Calu3 (cell line): ENCODE results near the gene PILRA. TPM values are rescaled to one million over a fixed set of nuclear protein-coding genes. Genes with fewer than 3 reads are reported as not detected.

ENCODE experiments used
- BruUV-seq: library from RNA; stranded (reverse); fragments of 400-500 nt; replicated peaks from 2 replicates; lab custom pipeline; 2021; lab: Mats Ljungman, UMichigan
- CTCF ChIA-PET: fragments of 300-600 bp; sonication (Branson Sonifier 250); formaldehyde crosslinking; loops from one replicate; lab custom pipeline; 2022; ENCODE audit warnings: antibody characterized with exemption; lab: Charles Lee
- DNase-seq: peaks from one replicate; pipeline ENCODE4 v3.0.0; 2022
- H3K27ac Mint-ChIP-seq: one replicate; pipeline ENCODE4 v1.8.0; 2022; ENCODE audit warnings: mixed read lengths; ENCODE audit not compliant: unreplicated experiment
- H3K27me3 Mint-ChIP-seq: one replicate; pipeline ENCODE4 v1.8.0; 2022; ENCODE audit warnings: mixed read lengths; ENCODE audit not compliant: unreplicated experiment
- H3K36me3 Mint-ChIP-seq: one replicate; pipeline ENCODE4 v1.8.0; 2022; ENCODE audit warnings: mild to moderate bottlenecking, moderate library complexity, mixed read lengths; ENCODE audit not compliant: insufficient read depth, unreplicated experiment
- H3K4me1 Mint-ChIP-seq: one replicate; pipeline ENCODE4 v1.8.0; 2022; ENCODE audit warnings: mild to moderate bottlenecking, low read depth, mixed read lengths; ENCODE audit not compliant: unreplicated experiment
- H3K4me3 Mint-ChIP-seq: one replicate; pipeline ENCODE4 v1.8.0; 2022; ENCODE audit warnings: mild to moderate bottlenecking, low read depth, moderate library complexity, mixed read lengths; ENCODE audit not compliant: unreplicated experiment
- H3K9me3 Mint-ChIP-seq: one replicate; pipeline ENCODE4 v1.8.0; 2022; ENCODE audit warnings: low read depth, mixed read lengths; ENCODE audit not compliant: unreplicated experiment
- CTCF ChIP-seq: fragments of 200-600 bp; IDR thresholded peaks from one replicate; pipeline ENCODE4 v1.8.0; 2022; ENCODE audit warnings: antibody characterized with exemption; ENCODE audit not compliant: unreplicated experiment
- intact Hi-C: fragments of 100-400 bp; cut with micrococcal nuclease; formaldehyde crosslinking; loops from one replicate; pipeline ENCODE4 v1.10.0; 2022; ENCODE audit not compliant: unreplicated experiment
- total RNA-seq: library from RNA; stranded (reverse); gene quantifications from 2 replicates; pipeline ENCODE4 v1.2.3, GENCODE V29; 2022

PILRA gene
- total RNA-seq, 1 experiment from 2014 or later = 3.1 TPM

DNA sequence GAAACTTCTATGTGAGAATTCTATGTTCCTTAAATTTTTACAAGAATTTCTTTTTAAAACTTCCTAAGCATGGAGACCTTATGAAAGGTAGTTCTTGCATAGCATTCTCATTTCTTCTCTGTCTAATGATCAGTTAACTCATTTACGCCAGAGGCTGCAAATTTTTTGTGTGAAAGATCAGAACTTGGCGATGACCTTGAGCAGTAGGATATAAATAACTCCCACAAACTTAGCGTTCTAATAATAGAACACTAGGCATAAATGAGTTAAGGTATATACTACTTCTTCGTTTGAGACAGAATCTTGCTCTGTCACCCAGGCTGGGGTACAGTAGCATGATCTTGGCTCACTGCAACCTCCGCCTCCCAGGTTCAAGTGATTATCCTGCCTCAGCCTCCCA lies 13.7 kb downstream of the PILRA start:
- intact Hi-C loops = no loop called here
- Mint-ChIP-seq H3K27me3 (peaks cover 40% of the 10 kb centered on the region), H3K4me1 (no peaks in the 10 kb centered on the region), H3K9me3 (no peaks in the 10 kb centered on the region), H3K36me3 (peaks cover 5% of the 10 kb centered on the region), H3K27ac (no peak overlapping the region), H3K4me3 (no peak overlapping the region)
- no peak for DNase-seq
- BruUV-seq = no TSS peak
- CTCF ChIA-PET = no interaction called here
- no peak for TF ChIP-seq CTCF

DNA sequence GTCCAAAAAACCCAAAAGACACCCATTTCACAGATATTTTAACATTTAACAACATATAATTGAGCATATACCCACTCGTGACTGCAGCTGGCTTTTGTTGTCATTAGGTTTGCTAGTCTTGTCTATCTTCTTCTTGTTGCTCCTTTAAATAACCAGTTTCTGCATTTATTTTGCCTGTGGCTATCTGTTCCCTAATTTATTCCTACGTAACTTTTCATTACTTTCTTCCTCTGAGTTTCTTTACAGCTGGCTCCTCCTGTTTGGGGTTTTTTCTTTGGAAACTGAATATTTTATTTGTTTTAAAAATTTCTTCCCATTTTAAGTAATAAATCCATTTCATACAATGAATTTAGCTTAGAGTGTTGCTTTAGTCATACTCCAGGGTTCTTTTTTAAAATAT lies 14.4 kb downstream of the PILRA start:
- H3K4me3 Mint-ChIP-seq = no peak overlapping the region
- H3K36me3 Mint-ChIP-seq = peaks cover 5% of the 10 kb centered on the region
- H3K27me3 Mint-ChIP-seq = peaks cover 45% of the 10 kb centered on the region
- TF ChIP-seq CTCF = no peak
- H3K9me3 Mint-ChIP-seq = no peaks in the 10 kb centered on the region
- H3K27ac Mint-ChIP-seq = no peak overlapping the region
- CTCF ChIA-PET = no interaction called here
- H3K4me1 Mint-ChIP-seq = no peaks in the 10 kb centered on the region
- intact Hi-C loops = no loop called here
- DNase-seq = no peak
- no TSS peak for BruUV-seq

DNA sequence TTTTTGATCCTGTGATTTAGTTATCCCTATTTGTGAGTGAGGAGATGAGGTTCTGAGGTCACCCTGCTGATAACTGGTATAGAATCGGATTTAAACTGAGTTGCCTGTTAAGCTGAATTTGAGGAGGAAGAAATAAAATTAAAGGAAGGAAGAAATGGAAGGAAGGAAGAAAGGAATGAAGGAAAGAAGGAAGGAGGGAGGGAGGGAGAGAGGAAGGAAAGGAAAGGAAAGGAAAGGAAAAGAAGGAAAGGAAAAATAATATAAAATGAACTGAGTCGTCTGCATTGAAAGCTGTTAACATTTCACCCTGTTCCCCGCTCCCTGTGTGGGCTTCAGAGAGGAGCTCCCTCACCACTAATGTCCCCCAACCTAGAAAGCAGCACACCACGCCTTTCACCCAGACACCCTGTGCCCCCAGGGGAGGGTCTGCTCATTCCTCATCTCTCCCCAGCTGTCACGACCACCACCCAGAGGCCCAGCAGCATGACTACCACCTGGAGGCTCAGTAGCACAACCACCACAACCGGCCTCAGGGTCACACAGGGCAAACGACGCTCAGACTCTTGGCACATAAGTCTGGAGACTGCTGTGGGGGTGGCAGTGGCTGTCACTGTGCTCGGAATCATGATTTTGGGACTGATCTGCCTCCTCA lies 16.3 kb downstream of the PILRA start:
- DNase-seq = no peak
- no peak for TF ChIP-seq CTCF
- Mint-ChIP-seq H3K36me3 (peaks cover 5% of the 10 kb centered on the region), H3K27ac (no peak overlapping the region), H3K9me3 (no peaks in the 10 kb centered on the region), H3K27me3 (peaks cover 50% of the 10 kb centered on the region), H3K4me3 (no peak overlapping the region), H3K4me1 (no peaks in the 10 kb centered on the region)
- CTCF ChIA-PET = no interaction called here
- BruUV-seq = no TSS peak
- intact Hi-C loops = no loop called here

GRCh38 chr7:100390286-100391009 lies 17.2 kb downstream of the PILRA start:
- no TSS peak for BruUV-seq
- intact Hi-C loops = no loop called here
- H3K27ac Mint-ChIP-seq = no peak overlapping the region
- H3K4me3 Mint-ChIP-seq = no peak overlapping the region
- peaks cover 5% of the 10 kb centered on the region for H3K36me3 Mint-ChIP-seq
- TF ChIP-seq CTCF = no peak
- peaks cover 50% of the 10 kb centered on the region for H3K27me3 Mint-ChIP-seq
- H3K9me3 Mint-ChIP-seq = no peaks in the 10 kb centered on the region
- no peaks in the 10 kb centered on the region for H3K4me1 Mint-ChIP-seq
- CTCF ChIA-PET = no interaction called here
- DNase-seq = no peak
